ENCODE measurements around the gene KIF26B.

KIF26B gene

GRCh38 chr1:245131026-245131393 lies 23.8 kb upstream of the KIF26B start:
- no peak overlapping the region for H3K4me3 ChIP-seq (replicated peaks; ENCODE audit: low read depth, low read length)
- DNase-seq (ENCODE audit: extremely low read depth, low read depth) = no peak
- TF ChIP-seq, protein P1, sequence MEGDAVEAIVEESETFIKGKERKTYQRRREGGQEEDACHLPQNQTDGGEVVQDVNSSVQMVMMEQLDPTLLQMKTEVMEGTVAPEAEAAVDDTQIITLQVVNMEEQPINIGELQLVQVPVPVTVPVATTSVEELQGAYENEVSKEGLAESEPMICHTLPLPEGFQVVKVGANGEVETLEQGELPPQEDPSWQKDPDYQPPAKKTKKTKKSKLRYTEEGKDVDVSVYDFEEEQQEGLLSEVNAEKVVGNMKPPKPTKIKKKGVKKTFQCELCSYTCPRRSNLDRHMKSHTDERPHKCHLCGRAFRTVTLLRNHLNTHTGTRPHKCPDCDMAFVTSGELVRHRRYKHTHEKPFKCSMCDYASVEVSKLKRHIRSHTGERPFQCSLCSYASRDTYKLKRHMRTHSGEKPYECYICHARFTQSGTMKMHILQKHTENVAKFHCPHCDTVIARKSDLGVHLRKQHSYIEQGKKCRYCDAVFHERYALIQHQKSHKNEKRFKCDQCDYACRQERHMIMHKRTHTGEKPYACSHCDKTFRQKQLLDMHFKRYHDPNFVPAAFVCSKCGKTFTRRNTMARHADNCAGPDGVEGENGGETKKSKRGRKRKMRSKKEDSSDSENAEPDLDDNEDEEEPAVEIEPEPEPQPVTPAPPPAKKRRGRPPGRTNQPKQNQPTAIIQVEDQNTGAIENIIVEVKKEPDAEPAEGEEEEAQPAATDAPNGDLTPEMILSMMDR (IDR thresholded peaks at IDR 0.05; ENCODE audit: low read depth, low read length, missing control alignments) = no peak

DNA sequence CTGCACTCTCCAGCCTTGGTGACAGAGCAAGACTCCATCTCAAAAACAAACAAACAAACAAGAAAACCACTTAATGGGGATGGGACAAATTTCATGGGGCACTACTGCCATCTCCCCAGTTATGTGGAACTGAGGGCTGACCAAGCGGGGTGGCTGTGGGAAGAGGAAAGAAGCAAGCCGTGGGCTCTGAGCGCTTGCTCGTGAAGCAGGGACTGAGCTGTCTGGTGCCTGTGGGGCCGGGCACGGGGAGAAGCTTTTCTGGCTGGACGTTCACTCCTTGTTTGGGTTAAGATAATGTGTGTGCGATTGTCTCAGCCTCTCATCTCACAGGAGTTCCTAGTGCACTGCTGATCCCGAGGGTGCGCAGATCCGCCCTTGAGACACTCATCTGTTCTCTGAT lies 22.0 kb upstream of the KIF26B start:
- DNase-seq (ENCODE audit: extremely low read depth, low read depth) = no peak
- TF ChIP-seq, protein P1 (IDR thresholded peaks at IDR 0.05; ENCODE audit: low read depth, low read length, missing control alignments) = no peak
- no peak overlapping the region for H3K4me3 ChIP-seq (replicated peaks; ENCODE audit: low read depth, low read length)

GRCh38 chr1:245133995-245134715 lies 20.6 kb upstream of the KIF26B start:
- TF ChIP-seq, protein P1 (IDR thresholded peaks at IDR 0.05; ENCODE audit: low read depth, low read length, missing control alignments) = no peak
- DNase-seq (ENCODE audit: extremely low read depth, low read depth) = no peak
- H3K4me3 ChIP-seq (replicated peaks; ENCODE audit: low read depth, low read length) = no peak overlapping the region

DNA sequence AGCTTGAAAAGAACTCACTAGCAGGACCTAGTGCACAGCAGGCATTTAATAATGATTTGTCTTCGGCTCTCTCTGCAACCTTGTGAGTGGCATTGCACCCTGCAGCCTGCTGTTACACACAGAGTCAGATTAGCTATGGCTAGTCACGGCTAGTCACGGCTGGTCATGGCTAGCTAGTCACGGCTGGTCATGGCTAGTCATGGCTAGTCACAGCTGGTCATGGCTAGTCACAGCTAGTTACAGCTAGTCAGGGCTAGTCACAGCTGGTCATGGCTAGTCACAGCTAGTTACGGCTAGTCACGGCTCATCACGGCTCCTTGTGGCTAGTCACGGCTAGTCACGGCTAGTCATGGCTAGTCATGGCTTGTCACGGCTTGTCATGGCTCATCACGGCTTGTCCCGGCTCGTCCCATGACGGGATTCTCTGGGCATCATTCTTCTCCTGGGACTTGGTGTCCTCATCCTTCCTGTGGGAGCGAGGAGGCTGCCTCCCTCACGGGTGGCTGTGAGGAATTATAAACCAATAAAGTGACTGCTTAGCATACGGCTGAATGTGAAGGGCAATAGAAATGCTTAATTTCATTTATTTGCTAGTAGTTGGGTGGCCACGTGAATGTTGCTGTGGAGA lies 12.5 kb upstream of the KIF26B start:
- DNase-seq (ENCODE audit: extremely low read depth, low read depth) = no peak
- no peak overlapping the region for H3K4me3 ChIP-seq (replicated peaks; ENCODE audit: low read depth, low read length)
- TF ChIP-seq, protein P1 (IDR thresholded peaks at IDR 0.05; ENCODE audit: low read depth, low read length, missing control alignments) = no peak

GRCh38 chr1:245142976-245143375 lies 11.8 kb upstream of the KIF26B start:
- TF ChIP-seq, protein P1 (IDR thresholded peaks at IDR 0.05; ENCODE audit: low read depth, low read length, missing control alignments) = no peak
- no peak overlapping the region for H3K4me3 ChIP-seq (replicated peaks; ENCODE audit: low read depth, low read length)
- no peak for DNase-seq (ENCODE audit: extremely low read depth, low read depth)

DNA sequence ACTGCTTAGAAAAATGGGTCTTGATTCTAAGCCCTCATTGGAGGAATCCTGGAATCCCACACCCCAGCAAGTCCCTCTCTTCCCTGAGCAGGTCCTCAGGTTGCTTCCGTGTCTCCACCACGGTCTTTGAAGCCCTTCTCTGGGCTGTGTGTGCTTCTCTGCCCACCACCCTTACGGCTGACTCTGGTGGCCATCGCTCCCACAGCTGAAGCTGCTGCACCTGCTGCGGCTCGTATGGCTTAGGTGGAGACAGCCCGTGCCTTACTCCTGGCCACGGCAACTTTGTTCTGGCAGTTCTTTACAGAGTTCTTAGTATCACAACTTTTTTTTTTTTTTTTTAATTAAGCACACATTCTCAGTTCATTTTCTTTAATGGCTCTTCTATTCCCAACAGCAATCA lies 10.9 kb upstream of the KIF26B start:
- TF ChIP-seq, protein P1 (IDR thresholded peaks at IDR 0.05; ENCODE audit: low read depth, low read length, missing control alignments) = no peak

More for the DNA sequence above, 10.9 kb upstream of the KIF26B start:
- DNase-seq (ENCODE audit: extremely low read depth, low read depth) = no peak
- no peak overlapping the region for H3K4me3 ChIP-seq (replicated peaks; ENCODE audit: low read depth, low read length)

Data from HFF-Myc (cell line).